Left ventricle myocardium inferior (tissue), 1 donor: ENCODE results near the gene CTTNBP2NL. TPM values are rescaled to one million over a fixed set of nuclear protein-coding genes. Genes with fewer than 3 reads are reported as not detected.
"Not testable (repeated sequence)": the region's sequence is repeated elsewhere in the genome, so short reads cannot be mapped to it uniquely, and the experiment has no call there.

Experiments
- DNase-seq: peaks from one replicate; pipeline ENCODE4 v3.0.0-alpha.2; 2020
- H3K27ac ChIP-seq: fragments of 200-600 bp; replicated peaks from 2 replicates; pipeline ENCODE4 v1.8.0; 2021
- H3K27me3 ChIP-seq: fragments of 200-600 bp; 2 replicates; pipeline ENCODE4 v1.8.0; 2021; ENCODE audit warnings: low read depth
- H3K36me3 ChIP-seq: fragments of 200-600 bp; 2 replicates; pipeline ENCODE4 v1.8.0; 2021
- H3K4me1 ChIP-seq: fragments of 200-600 bp; 2 replicates; pipeline ENCODE4 v1.8.0; 2021
- H3K4me3 ChIP-seq: fragments of 200-600 bp; 2 replicates; pipeline ENCODE4 v1.8.0; 2021; ENCODE audit warnings: mild to moderate bottlenecking, moderate library complexity
- H3K9me3 ChIP-seq: fragments of 200-600 bp; replicated peaks from 2 replicates; pipeline ENCODE4 v1.8.0; 2021
- CTCF ChIP-seq: fragments of 200-600 bp; IDR thresholded peaks from 2 replicates; pipeline ENCODE4 v1.8.0; 2021; ENCODE audit warnings: antibody characterized with exemption, mild to moderate bottlenecking, borderline replicate concordance
- intact Hi-C: fragments of 100-400 bp; cut with micrococcal nuclease; formaldehyde crosslinking; loops from one replicate; pipeline ENCODE4 v1.11.0; 2022
- total RNA-seq: library from RNA; stranded (reverse); fragmentation: NEBNext Ultra II Directional; extraction: Animal tissue kit (Norgen Biotek cat#: 25700); gene quantifications from one replicate; pipeline ENCODE4 v1.2.1, GENCODE V29; 2021
- donor health status: DM: no; HTN: yes; CAD: no; lungs with severe emphysema.

Gene CTTNBP2NL
- total RNA-seq, 1 donor from 2014 or later: 14.3 TPM

DNA sequence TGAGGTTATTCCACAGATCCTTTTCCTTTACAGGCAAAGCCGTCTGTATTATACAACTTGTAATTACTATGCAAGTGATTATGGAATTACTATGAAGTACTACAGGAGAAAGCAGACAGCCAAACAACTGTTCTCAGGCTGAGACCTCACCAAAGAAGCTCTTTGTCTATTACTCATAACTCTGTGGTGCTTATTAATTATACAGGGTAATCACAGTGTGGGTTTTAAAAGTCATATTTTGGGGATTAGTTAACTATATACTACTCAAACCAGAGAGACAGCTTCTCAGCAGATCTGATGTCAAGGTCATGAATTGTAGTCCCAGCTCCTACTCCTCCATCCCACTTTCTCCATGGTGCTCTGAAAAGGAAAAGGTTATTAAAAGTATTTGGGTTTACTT is 49.6 kb downstream of the CTTNBP2NL start:
- Histone ChIP-seq H3K4me1 (peaks cover 47% of the 10 kb centered on the region), H3K36me3 (peaks cover 19% of the 10 kb centered on the region), H3K4me3 (no peak overlapping the region), H3K27me3 (no peaks in the 10 kb centered on the region), H3K9me3 (no peaks in the 10 kb centered on the region), H3K27ac (peak overlapping the region; percentile 74)
- no peak for DNase-seq
- intact Hi-C loops: no loop called here
- no peak for TF ChIP-seq CTCF

- Histone ChIP-seq H3K36me3 (peaks cover 19% of the 10 kb centered on the region), H3K27ac (peak overlapping the region; percentile 74), H3K4me3 (no peak overlapping the region), H3K4me1 (peaks cover 48% of the 10 kb centered on the region), H3K27me3 (no peaks in the 10 kb centered on the region), H3K9me3 (no peaks in the 10 kb centered on the region)
- TF ChIP-seq CTCF: no peak
- intact Hi-C loops: no loop called here
- no peak for DNase-seq
These were observed 50.4 kb downstream of the CTTNBP2NL start for GRCh38 chr1:112446411-112446810.

GRCh38 chr1:112448904-112449629 is 53.1 kb downstream of the CTTNBP2NL start:
- intact Hi-C loops: no loop called here
- peaks cover 40% of the 10 kb centered on the region for H3K4me1 ChIP-seq
- no peaks in the 10 kb centered on the region for H3K27me3 ChIP-seq
- H3K9me3 ChIP-seq: no peaks in the 10 kb centered on the region
- no peak overlapping the region for H3K4me3 ChIP-seq
- TF ChIP-seq CTCF: no peak
- peaks cover 33% of the 10 kb centered on the region for H3K36me3 ChIP-seq
- no peak for DNase-seq
- H3K27ac ChIP-seq: no peak overlapping the region

DNA sequence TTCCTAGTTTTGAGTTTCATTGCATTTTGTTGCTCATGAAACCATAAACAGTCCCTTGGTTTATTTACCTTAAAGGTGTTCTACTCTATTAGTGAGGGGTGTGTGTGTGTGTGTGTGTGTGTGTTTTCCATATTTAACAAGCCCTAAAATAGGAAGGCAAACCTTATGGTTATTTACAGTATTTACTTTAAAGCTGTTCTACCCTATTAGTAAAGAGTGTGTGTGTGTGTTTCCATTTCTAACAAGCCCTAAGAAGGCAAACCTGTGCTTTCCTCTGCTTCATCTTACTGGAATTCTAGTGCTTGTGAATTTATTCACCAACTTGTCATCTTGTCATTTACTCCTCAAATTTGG is 53.6 kb downstream of the CTTNBP2NL start:
- H3K9me3 ChIP-seq: no peaks in the 10 kb centered on the region
- no peak for TF ChIP-seq CTCF
- H3K4me3 ChIP-seq: no peak overlapping the region
- H3K27ac ChIP-seq: no peak overlapping the region
- H3K36me3 ChIP-seq: peaks cover 39% of the 10 kb centered on the region
- no peaks in the 10 kb centered on the region for H3K27me3 ChIP-seq
- intact Hi-C loops: no loop called here
- DNase-seq: no peak
- peaks cover 35% of the 10 kb centered on the region for H3K4me1 ChIP-seq

DNA sequence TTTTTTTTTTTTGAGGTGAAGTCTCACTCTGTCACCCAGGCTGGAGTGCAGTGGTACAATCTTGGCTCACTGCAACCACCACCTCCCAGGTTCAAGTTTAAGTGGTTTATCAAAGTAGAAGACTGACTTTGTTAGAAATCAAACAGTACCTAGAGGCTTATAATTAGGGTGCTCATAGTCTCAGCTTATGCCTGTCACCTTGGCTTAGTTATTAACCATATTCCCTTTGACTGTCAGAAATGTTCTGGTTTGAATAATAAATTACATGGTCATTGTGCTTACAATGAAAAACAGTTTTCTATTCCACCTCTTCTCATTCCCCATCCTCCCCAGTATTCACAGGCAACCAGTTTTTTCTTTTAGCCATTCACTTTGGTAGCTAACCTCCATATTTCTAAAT is 54.8 kb downstream of the CTTNBP2NL start:
- TF ChIP-seq CTCF: no peak
- no peaks in the 10 kb centered on the region for H3K9me3 ChIP-seq
- no peaks in the 10 kb centered on the region for H3K27me3 ChIP-seq
- peaks cover 24% of the 10 kb centered on the region for H3K4me1 ChIP-seq
- H3K4me3 ChIP-seq: no peak overlapping the region
- peaks cover 51% of the 10 kb centered on the region for H3K36me3 ChIP-seq
- no peak for DNase-seq
- no peak overlapping the region for H3K27ac ChIP-seq
- intact Hi-C loops: no loop called here

DNA sequence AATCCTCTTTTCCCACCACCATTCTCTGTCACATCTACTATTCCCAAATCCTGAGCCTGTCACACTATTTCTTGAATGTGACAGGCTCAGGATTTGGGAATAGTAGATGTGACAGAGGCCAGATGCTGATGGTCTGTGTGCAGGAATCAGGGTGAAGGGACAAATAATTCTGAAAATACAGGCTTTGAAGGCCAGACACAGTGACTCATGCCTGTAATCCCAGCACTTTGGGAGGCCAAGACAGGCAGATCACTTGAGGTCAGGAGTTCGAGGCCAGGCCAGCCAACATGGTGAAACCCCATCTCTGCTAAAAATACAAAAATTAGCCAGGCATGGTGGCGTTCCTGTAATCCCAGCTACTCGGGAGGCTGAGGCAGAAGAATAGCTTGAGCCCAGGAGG is 55.3 kb downstream of the CTTNBP2NL start:
- H3K9me3 ChIP-seq, H3K27ac ChIP-seq, intact Hi-C loops, H3K27me3 ChIP-seq, DNase-seq, H3K4me3 ChIP-seq: not testable (repeated sequence)
- Histone ChIP-seq H3K4me1 (peaks cover 19% of the 10 kb centered on the region), H3K36me3 (peaks cover 56% of the 10 kb centered on the region)
